Activated naive CD4-positive, alpha-beta T cell treated with anti-CD3 and anti-CD28 coated beads, Interleukin-2, amount 50 U/mL, for 72 hours (primary cell): Measurements from ENCODE around the gene OLFM1. TPM values are rescaled to one million over a fixed set of nuclear protein-coding genes. Genes with fewer than 3 reads are reported as not detected.
A peak's percentile ranks its signal among the peaks of the same experiment; 100 is the strongest.

Experiments used
- ATAC-seq, 2 donors: fragments of 150-1000 bp; cut with Tn5 transposase; 2 replicates each; pipeline ENCODE4 v1.10.0; 2021; ENCODE audit warnings: mild to moderate bottlenecking in 2 of 2, moderate library complexity in 2 of 2
- DNase-seq, 2 donors: peaks; one replicate each; pipeline ENCODE4 v3.0.0; 2021 to 2022; ENCODE audit warnings: low spot score in 2 of 2
- H3K27ac Mint-ChIP-seq, 2 donors: one replicate each; pipeline ENCODE4 v1.8.0; 2022; ENCODE audit warnings: mild to moderate bottlenecking in 2 of 2, mixed read lengths in 2 of 2
- H3K36me3 Mint-ChIP-seq, 2 donors: one replicate each; pipeline ENCODE4 v1.8.0; 2022; ENCODE audit warnings: mixed read lengths in 2 of 2
- H3K9me3 Mint-ChIP-seq, 2 donors: one replicate each; pipeline ENCODE4 v1.8.0; 2022; ENCODE audit warnings: mixed read lengths in 2 of 2
- total RNA-seq, 2 donors: library from RNA; stranded (reverse); gene quantifications; one replicate each; pipeline ENCODE4 v1.2.3, GENCODE V29; 2022

Gene OLFM1
- total RNA-seq, 2 donors from 2014 or later, result not detected

DNA sequence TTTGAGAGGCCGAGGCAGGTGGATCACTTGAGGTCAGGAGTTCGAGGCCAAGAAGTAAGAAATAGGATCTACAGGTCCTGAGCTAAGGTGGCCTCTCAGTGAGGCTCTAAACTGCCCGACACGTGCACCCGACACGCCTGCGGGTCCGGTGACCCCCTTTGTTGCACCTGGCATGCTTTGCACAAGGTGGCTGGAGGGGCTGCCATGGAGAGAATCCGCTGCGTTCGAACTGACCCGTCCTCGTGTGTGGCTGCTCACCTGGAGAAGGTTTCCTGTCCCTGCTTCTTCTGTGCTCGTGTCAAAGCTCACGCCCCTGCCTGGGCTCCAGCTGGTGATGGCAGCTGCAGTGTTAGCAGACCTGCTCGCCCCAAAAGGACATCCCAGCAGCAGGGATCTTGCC is 5.7 kb upstream of the OLFM1 start:
- H3K36me3 Mint-ChIP-seq, result peaks cover 0 to 6% of the 10 kb centered on the region in 2 donors
- no peaks in the 10 kb centered on the region for H3K9me3 Mint-ChIP-seq
- ATAC-seq (no peak), DNase-seq (no peak)
- no peak overlapping the region for H3K27ac Mint-ChIP-seq

DNA sequence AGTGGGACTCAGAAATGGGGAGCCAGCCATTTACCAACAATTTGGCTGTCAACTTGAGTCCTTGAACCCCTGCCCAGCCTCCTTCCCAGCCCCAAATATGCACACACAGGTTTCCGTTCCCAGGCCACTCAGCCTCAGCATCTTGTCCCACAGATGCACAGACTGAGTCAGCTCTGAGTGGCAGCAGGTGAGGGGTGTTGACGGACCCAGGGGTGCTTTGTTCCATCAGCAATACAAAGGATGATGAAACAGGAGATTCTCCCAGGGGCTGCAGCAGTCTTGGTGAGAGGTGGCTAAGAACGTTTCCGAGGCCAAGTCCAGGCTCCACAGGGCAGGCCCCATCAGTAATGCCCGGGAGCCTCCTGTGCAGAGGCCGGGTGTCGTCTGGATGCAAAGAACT is 4.9 kb upstream of the OLFM1 start:
- no peaks in the 10 kb centered on the region for H3K9me3 Mint-ChIP-seq
- ATAC-seq, result no peak
- no peak overlapping the region for H3K27ac Mint-ChIP-seq
- DNase-seq, result no peak
- peaks cover 0 to 6% of the 10 kb centered on the region in 2 donors for H3K36me3 Mint-ChIP-seq

DNA sequence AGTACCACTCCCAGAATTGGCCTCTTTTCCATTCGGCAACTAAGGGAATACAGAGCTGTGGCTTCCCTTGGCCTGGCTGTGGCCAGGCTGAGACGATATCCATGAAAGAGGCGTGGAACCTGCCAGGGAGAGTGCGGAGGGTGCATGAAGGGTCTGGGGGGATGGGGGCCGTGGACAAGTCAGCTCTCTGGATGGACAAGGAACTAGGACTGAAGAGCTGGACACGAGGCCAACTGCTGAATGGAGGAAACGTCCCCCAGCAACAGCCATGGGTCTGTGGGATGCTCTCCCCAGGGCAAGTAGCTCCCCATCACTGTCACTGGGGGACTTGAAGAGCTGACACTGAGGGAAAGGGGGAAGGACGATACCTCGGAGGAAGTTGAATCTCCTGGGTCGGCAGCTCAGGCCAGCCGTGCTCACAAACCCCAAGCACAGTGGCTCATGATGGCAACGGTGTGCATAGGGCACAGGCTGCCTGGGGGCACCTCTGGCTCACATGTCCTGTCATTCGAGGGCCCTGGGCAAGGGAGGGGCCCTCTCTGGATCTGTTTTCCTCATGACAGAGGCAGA is 4.1 kb upstream of the OLFM1 start:
- Mint-ChIP-seq H3K27ac (no peak overlapping the region), H3K36me3 (peaks cover 0 to 6% of the 10 kb centered on the region in 2 donors), H3K9me3 (no peaks in the 10 kb centered on the region)
- DNase-seq, result no peak
- ATAC-seq, result no peak

DNA sequence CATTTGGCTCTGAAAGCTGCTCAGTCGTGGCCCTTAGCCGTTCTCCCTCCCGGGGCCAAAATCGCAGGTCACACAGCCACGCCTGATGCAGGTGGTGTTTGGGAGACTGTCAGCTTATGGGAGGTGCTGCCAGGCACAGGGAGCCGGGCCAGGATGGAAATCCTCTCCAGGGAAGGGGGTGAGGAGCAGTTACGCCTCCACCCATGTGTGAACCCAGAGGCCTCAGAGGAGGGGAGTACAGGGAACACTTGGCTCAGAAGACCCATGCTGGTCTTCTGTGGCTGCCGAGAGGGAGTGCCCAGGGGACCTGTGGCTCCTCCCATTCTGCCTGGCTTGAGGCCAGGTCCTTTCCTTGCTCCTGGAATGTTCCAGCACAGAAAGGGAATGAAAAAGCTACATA is 3.6 kb upstream of the OLFM1 start:
- H3K36me3 Mint-ChIP-seq, result peaks cover 0 to 6% of the 10 kb centered on the region in 2 donors

DNA sequence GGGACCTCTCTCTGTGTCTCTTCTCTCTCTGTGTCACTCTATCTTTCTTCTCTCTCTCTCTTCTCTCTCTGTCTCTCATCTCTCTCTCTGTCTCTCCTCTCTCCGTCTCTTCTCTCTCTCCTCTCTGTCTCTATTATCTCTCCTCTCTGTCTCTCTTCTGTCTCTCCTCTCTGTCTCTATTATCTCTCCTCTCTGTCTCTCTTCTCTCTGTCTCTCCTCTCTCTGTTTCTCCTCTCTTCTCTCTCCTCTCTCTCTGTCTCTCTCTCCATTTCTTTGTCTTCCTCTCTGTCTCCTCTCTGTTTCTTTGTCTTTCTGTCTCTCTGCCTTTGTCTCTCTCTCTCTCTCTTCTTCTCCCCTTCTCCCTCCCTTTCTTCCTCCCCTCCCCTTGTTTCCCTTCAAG is 3.2 kb upstream of the OLFM1 start:
- DNase-seq (no peak), ATAC-seq (no peak)
- Mint-ChIP-seq H3K36me3 (peaks cover 0 to 6% of the 10 kb centered on the region in 2 donors), H3K27ac (no peak overlapping the region), H3K9me3 (no peaks in the 10 kb centered on the region)

More for the DNA sequence above, 3.6 kb upstream of the OLFM1 start:
- Mint-ChIP-seq H3K9me3 (no peaks in the 10 kb centered on the region), H3K27ac (no peak overlapping the region)
- ATAC-seq, result no peak
- DNase-seq, result no peak

DNA sequence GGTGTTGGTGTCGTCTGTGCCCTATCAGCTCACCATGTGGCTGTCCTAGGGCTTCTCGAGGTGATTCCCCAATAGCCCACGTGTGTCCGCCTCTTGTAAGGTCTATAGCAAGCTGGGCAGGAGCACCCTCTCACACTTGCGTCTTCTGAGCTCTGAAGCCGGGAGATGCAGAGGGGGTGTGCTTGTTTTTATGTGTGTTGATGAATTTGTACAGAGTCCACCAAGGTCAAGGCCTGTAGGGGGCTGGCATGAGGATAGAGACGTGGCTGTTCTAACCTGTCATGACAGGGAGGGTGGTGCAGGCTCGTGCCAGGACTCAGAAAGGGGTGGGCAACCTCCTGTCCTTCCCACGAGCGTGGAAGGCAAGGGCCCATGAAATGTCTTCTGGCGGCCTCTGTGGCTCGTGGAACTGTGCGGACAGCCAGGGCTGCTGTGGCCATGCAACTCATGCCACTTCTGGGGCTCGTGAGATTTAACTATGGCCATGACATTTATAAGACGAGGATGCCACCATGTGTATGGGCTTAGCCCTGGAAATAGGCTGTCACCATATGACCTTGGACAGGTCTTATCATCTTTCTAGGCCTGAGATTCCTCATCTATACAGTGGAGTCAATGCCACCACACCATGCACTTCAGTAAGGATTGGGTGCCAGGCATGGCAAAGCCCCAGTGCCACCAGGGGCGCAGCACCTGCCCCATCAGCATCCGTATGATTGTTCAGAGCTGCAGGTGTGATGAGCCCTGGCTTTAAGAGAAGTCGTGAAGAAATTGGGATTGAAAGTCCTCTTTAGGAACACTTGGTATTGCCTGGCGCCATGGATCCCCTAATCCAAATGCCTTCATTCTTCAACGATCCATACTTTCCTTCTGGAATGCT is 2.3 kb upstream of the OLFM1 start:
- no peak overlapping the region for H3K27ac Mint-ChIP-seq
- peaks cover 0 to 6% of the 10 kb centered on the region in 2 donors for H3K36me3 Mint-ChIP-seq
- DNase-seq (no peak), ATAC-seq (no peak)
- H3K9me3 Mint-ChIP-seq, result no peaks in the 10 kb centered on the region

DNA sequence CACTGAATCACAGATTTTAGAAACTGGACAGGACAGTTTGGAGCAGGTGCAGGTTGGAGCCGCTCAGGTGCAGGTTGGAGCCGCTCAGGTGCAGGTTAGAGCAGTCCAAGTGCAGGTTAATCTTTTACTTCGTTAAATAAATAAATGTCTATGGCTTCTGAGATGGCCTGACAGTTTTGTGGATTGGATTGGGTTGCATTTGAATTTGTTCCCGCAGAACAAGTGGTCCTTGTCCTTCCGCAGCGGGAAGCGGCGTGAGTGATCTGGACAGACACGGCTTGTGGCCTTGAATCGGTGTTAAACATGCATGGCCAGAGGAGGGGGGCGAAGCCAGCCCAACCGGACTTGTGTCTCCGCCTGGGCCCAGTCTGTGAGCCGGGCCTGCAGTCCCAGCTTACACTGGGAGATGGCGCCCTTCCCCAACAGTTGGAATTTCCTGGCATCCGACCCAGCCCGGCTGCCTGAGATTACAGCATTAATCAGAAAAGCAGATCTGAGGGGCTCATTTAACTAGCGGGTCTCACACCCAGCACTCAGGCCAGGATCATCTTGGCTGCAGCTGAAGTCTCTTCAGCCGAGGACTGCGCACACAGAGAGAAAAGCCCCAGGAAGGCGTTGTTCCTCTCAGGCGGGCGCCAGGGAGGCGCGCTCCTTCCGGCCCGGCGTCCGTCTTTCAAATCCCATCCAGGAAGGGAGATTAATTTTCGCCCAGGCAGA is 1.5 kb upstream of the OLFM1 start:
- peak in 1 of 2 donors; percentile 75 for DNase-seq
- peak in 1 of 2 donors; percentile 59 for ATAC-seq

DNA sequence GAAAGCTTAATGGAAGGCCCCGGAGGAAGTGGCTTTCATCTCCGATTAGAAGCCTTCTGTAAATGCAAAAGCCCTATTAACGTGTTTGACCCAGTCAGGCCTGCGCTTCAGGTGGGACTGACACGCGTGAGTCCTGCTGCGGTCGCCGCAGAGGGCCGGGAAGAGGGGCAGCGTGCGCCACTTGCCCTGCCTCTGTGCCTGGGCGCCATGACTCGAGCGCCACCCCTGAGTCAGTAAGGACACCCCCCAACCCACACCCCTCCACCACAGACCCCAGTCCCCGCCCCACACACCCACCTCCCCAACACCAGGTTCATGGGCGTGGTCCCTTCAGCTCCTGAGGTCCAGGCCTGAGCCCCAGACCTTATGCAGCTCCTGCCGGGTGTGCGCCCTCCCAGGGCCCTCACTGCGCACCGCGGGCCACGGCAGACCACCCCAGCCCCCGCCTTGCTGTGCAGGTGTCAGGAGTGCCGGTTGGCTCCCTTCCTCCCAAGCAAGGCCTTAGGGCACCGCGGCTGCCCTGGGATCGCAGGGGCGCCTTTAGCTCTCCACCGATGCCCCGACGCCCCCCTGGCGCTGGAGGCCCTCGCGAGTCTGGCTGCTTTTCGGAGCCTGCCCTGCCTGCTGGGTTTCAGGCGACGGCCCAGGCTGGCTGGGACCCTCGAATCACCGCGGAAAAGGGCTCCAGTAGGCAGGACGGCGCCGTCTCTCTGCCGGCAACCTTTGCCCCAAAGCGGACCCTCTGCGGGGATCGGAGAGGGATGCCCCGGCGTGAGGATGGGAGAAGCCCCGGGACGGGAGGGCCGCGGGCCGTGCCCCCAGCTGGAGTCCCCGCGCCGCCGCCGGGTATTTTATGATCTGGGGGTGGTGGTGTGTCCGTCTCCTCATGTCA is 625 bp upstream of the OLFM1 start:
- ATAC-seq, result no peak
- H3K9me3 Mint-ChIP-seq, result peaks cover 5 to 7% of the 10 kb centered on the region in 2 donors
- H3K36me3 Mint-ChIP-seq, result peaks cover 0 to 6% of the 10 kb centered on the region in 2 donors
- DNase-seq, result no peak
- no peak overlapping the region for H3K27ac Mint-ChIP-seq

More for the DNA sequence above, 1.5 kb upstream of the OLFM1 start:
- Mint-ChIP-seq H3K9me3 (no peaks in the 10 kb centered on the region), H3K27ac (no peak overlapping the region), H3K36me3 (peaks cover 0 to 6% of the 10 kb centered on the region in 2 donors)

DNA sequence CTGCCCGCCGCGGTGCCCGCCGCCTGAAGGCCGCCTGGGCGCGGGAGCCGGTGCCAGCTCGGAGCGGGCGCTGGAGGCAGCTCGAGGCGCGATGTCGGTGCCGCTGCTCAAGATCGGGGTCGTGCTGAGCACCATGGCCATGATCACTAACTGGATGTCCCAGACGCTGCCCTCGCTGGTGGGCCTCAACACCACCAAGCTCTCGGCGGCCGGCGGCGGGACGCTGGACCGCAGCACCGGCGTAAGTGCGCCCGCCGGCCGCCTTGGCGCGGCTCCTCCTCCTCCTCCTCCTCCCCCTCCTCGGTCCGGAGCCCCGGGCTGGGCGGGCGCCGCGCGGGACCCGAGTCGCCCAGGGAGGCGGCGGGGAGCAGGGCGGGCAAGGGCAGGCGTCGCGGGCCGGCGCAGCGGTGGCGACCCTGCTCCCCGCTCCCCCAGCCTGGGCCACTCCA is 455 bp downstream of the OLFM1 start:
- Mint-ChIP-seq H3K36me3 (peaks cover 0 to 6% of the 10 kb centered on the region in 2 donors), H3K27ac (no peak overlapping the region), H3K9me3 (peaks cover 5 to 7% of the 10 kb centered on the region in 2 donors)
- ATAC-seq (no peak), DNase-seq (no peak)

DNA sequence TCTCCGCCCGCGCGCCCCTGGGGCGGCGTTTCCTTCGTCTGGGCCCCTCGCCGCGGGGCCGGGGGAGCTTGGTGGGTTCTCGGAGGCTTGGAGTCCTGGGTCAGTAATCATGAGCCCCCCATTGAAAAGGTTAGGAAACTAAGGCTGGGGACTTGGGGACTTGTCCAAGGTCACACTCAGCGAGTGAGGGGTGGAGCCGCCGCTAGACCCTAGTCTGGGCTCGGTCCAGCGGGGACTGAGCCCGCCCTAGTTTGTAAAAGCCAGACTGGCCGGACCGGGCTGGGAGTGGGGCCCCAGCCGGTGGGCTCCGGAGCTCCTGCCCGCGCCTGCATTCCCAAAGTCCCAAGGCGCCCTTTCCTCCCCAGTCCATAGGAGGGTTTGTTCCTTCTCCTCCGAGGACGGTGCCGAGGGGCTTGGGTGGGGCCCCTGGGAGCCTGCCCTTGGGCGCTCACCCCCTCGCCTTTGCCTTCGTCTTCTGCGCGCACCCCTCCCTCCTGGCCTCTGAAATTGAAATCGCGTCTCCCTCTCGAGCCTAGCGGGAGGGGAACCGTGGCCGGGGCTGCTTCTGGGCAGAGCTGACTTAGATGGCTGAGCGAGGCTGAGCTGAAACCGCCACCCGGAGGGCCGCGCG is 995 bp downstream of the OLFM1 start:
- Mint-ChIP-seq H3K36me3 (peaks cover 0 to 6% of the 10 kb centered on the region in 2 donors), H3K9me3 (peaks cover 5 to 7% of the 10 kb centered on the region in 2 donors), H3K27ac (no peak overlapping the region)
- ATAC-seq, result no peak
- no peak for DNase-seq

DNA sequence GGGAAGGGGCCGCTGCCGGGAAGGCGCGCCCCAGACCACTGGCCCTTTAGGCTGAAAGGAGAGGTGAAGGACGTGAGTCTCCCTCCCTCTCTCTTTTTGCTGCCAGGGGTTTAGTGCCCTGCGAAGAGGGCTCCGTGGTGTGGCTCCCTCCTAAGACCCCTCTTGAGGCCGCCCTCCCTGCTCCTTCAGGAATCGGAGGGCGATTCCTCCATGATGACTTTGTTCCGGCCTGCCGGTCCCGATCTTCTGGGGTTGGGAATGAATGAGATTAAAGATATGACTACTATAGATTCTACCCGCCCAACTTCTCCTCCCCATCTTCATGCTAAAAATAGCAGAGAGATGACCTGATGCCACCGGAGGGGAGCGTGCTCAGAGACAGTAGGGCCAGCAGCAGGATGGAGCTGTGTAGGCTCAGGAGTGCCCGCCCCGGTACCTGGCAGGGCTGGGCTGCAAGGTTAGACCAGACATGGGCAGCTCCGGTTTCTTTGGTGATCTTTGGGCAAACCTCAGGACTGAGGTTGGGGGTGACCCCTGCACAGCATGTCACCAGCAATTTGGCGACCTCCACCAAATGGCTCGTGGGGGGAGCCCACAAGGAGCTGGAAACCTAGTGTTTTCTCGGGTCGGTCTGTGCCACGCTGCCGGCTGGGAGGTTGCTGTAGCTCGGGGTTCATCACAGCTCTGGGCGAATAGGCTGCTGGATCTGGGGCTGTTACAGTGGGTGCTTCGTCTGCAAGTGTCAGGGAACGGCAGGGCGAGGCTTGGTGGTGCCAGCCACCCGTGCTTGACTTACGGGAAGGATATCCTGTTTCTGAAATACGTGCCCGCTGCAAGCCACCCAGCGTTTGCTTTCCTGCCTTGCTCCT is 1.7 kb downstream of the OLFM1 start:
- H3K36me3 Mint-ChIP-seq, result peaks cover 0 to 6% of the 10 kb centered on the region in 2 donors
- ATAC-seq (no peak), DNase-seq (no peak)
- no peak overlapping the region for H3K27ac Mint-ChIP-seq
- peaks cover 5 to 7% of the 10 kb centered on the region in 2 donors for H3K9me3 Mint-ChIP-seq

DNA sequence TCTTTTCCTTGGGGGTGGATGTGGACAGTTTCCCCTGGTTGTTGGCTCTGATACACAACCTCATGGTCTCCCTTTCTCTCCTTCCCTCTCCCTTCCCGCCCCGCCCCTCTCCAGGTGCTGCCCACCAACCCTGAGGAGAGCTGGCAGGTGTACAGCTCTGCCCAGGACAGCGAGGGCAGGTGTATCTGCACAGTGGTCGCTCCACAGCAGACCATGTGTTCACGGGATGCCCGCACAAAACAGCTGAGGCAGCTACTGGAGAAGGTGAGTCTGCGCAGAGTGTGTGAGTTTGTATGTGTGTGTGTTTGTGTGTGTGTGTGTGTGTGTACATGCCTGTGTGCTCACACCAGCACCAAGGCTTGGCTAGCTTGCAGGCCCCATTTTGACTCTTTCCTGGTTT is 2.6 kb downstream of the OLFM1 start:
- no peak overlapping the region for H3K27ac Mint-ChIP-seq
- peaks cover 5 to 7% of the 10 kb centered on the region in 2 donors for H3K9me3 Mint-ChIP-seq
- no peak for DNase-seq
- H3K36me3 Mint-ChIP-seq, result peaks cover 0 to 6% of the 10 kb centered on the region in 2 donors
- ATAC-seq, result no peak

DNA sequence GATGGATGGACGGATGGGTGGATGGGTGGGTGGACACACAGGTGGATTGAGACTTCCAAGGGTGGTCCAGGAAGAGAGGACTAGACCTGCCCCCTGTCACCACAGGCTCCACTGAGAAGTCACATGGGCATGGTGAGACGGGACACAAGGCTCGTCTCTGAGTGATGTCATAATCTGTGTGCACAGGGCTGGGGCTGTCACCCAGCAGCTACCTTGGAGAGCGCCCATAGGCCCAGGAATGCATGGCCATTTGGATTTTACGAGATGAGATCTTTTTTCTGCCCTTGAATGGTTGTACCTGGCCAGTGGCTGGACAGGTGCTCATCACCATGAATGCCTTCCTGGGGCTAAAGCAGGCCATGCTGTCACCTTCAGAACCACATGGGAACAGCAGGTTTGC is 3.1 kb downstream of the OLFM1 start:
- DNase-seq (no peak), ATAC-seq (no peak)
- H3K9me3 Mint-ChIP-seq, result peaks cover 5 to 7% of the 10 kb centered on the region in 2 donors
- H3K27ac Mint-ChIP-seq, result no peak overlapping the region
- H3K36me3 Mint-ChIP-seq, result peaks cover 0 to 6% of the 10 kb centered on the region in 2 donors

DNA sequence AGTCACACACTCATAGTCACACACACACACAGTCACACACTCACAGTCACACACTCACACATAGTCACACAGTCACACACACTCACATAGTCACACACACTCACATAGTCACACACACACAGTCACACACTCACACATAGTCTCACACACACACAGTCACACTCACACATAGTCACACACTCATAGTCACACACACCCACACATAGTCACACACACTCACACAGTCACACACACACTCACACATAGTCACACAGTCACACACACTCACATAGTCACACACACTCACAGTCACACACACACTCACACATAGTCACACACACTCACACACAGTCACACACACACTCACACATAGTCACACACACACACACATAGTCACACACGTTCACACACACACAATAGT is 4.1 kb downstream of the OLFM1 start:
- Mint-ChIP-seq H3K9me3 (peaks cover 5 to 7% of the 10 kb centered on the region in 2 donors), H3K36me3 (no peaks in the 10 kb centered on the region), H3K27ac (no peak overlapping the region)
- DNase-seq (no peak), ATAC-seq (no peak)

DNA sequence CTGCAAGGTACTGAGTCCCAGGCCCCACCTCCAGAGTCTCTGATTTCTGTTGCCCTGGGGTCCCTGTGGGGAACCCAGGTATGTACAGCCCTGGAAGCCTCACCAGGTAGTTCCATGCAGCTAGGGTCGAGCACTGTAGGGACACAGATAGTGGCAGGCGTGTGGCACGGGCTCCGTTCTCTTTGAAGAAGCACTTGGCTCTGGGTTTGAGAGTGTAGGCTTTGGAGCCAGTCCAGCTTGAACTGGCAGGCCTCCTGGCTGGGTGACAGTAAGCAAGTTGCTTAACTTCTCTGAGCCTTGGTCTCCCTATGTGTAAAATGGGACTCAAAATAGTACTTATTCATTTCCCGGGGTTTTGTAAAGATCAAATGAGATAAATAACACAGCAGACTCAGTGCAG is 5.6 kb downstream of the OLFM1 start:
- Mint-ChIP-seq H3K9me3 (peaks cover 5 to 7% of the 10 kb centered on the region in 2 donors), H3K27ac (no peak overlapping the region), H3K36me3 (no peaks in the 10 kb centered on the region)
- DNase-seq (no peak), ATAC-seq (no peak)
